SK-N-SH treated with all-trans-retinoic acid at 6 μM for 48 hours (cell line): ENCODE measurements around the gene FOXP4.

Experiments
- RARB ChIP-seq: fragments of 250-450 bp; sonication (Bioruptor Pico); IDR thresholded peaks from 2 replicates; pipeline ENCODE4 v1.8.0; 2021; ENCODE audit warnings: mild to moderate bottlenecking, moderate library complexity
- SNAI2 ChIP-seq: fragments of 250-450 bp; sonication (Bioruptor Pico); IDR thresholded peaks from 2 replicates; pipeline ENCODE4 v1.5.0; 2020; ENCODE audit warnings: mild to moderate bottlenecking, moderate library complexity
- ZFP30 ChIP-seq: fragments of 450-650 bp; formaldehyde crosslinking; IDR thresholded peaks from 2 replicates; pipeline ENCODE4 v1.5.0; 2022; ENCODE audit warnings: mild to moderate bottlenecking, moderate library complexity
- ZNF565 ChIP-seq: fragments of 450-650 bp; formaldehyde crosslinking; conservative IDR thresholded peaks from 2 replicates; pipeline ENCODE4 v1.5.0; 2020; ENCODE audit warnings: low read depth, mild to moderate bottlenecking, moderate library complexity
- ZNF8 ChIP-seq: fragments of 450-650 bp; formaldehyde crosslinking; IDR thresholded peaks from 2 replicates; pipeline ENCODE4 v1.5.0; 2020; ENCODE audit warnings: mild to moderate bottlenecking, moderate library complexity
- TF ChIP-seq, protein P1 (sequence below): fragments of 250-450 bp; sonication (Bioruptor Pico); IDR thresholded peaks from 2 replicates; pipeline ENCODE4 v1.5.1; 2020; ENCODE audit warnings: low read depth, mild to moderate bottlenecking, moderate library complexity

DNA sequence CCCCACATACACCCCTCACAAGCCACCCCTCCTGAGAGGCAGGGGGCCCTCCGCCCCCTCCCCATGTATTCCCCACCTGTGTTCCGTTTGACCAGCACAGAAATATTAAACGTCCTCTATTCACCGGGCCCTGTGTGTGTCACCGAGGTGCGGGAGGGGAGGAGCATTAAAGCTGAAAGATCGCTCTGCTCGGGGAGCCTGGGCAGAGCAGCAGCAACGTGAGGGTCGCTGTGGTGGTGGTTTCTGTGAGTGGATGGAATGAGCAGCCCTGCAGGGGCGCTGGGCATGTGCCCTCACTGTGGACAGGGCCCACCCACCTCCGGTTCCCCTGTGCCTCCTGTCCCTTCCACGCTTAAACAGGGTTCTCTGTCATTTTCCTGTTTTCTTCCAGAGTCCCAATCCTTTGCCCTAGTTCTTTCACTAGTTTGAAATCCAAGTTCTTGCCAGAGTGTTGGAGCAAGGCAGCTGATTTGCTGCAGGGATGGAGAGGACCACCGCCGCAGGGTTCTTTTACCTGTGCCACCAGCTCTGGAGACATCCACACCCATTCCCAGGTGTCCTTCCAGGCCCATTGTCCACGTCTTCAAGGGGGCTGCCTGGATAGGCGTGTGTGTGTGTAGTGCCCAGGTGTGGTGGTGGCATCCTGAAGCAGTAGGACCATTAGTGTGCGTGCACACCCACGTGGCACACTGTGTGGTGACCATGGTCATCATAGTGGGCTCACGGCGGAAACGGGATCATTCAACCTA, 54.5 kb downstream of the FOXP4 start:
- TF ChIP-seq SNAI2: no peak
- TF ChIP-seq, protein P1, sequence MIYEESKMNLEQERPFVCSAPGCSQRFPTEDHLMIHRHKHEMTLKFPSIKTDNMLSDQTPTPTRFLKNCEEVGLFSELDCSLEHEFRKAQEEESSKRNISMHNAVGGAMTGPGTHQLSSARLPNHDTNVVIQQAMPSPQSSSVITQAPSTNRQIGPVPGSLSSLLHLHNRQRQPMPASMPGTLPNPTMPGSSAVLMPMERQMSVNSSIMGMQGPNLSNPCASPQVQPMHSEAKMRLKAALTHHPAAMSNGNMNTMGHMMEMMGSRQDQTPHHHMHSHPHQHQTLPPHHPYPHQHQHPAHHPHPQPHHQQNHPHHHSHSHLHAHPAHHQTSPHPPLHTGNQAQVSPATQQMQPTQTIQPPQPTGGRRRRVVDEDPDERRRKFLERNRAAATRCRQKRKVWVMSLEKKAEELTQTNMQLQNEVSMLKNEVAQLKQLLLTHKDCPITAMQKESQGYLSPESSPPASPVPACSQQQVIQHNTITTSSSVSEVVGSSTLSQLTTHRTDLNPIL (CRISPR knock-in tag): no peak
- TF ChIP-seq RARB: no peak
- TF ChIP-seq ZNF565: no peak
- TF ChIP-seq ZNF8 (CRISPR knock-in tag): no peak
- TF ChIP-seq ZFP30: no peak
